ENCODE measurements around the gene CLASP2.
"Not testable (repeated sequence)": the region's sequence is repeated elsewhere in the genome, so short reads cannot be mapped to it uniquely, and the experiment has no call there.

The CLASP2 gene

DNA sequence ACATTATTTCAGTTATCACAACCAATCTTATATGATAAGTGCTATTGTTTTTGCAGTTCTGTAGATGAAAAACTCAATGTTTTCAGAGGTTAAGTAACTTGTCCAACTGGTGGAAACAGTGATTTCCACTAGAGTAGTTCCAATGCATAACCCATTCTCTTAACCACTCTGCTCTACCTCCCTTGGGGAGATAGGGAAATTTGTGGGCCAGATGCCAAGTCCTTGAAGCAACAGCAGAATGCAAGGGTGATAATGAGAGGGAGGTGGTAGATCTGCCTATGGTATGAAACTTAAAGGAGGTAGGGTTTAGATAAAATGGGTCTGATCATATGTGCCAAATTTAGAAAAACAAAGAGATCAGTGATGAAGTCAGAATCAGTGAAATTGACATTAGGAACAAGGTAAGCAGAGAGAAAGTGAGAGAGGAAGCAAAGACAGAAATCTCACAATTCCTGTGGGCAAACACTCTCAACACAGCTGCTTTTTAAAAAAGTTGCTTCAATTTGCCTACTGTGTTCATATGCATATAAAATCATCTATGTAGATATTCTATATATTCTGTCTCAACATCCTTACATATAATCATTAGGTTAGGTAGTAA, 227.3 kb downstream of the CLASP2 start:
- no peak overlapping the region for H3K27ac ChIP-seq (ENCODE audit: low read length)
- H3K36me3 ChIP-seq (ENCODE audit: control insufficient read depth in 1 of 2, insufficient read depth in 2 of 2, low read length in 2 of 2): no peaks in the 10 kb centered on the region
- H3K9me3 ChIP-seq (ENCODE audit: control insufficient read depth in 1 of 2, low read length in 2 of 2): no peaks in the 10 kb centered on the region
- H3K27me3 ChIP-seq (ENCODE audit: low read depth, low read length): no peaks in the 10 kb centered on the region
- no peak overlapping the region for H3K4me3 ChIP-seq (ENCODE audit: low read depth in 1 of 2, low read length in 2 of 2)
- H3K4me1 ChIP-seq (ENCODE audit: control insufficient read depth in 1 of 2, insufficient read depth in 2 of 2, low read length in 2 of 2): no peaks in the 10 kb centered on the region

DNA sequence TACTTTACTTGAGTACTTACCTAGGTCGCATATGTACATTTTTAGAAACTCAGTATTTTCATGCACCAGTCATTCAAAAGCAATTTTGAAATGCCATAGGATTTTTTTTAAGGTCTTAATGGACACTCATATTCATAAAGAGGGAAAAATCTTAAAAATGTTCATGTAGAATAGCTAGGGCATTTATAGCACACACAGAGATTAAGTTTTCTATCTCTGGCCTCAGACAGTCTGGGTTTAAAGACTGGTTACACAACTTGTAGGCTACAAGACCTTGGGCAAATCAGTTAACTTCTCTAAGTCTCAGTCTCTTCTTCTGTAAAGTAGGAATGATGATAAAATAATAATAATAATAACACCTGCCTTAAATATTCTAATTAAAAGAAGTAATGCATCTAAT, 229.4 kb downstream of the CLASP2 start:
- Histone ChIP-seq H3K4me3 (ENCODE audit: low read depth in 1 of 2, low read length in 2 of 2) (no peak overlapping the region), H3K27me3 (ENCODE audit: low read depth, low read length) (no peaks in the 10 kb centered on the region), H3K9me3 (ENCODE audit: control insufficient read depth in 1 of 2, low read length in 2 of 2) (no peaks in the 10 kb centered on the region), H3K27ac (ENCODE audit: low read length) (no peak overlapping the region), H3K4me1 (ENCODE audit: control insufficient read depth in 1 of 2, insufficient read depth in 2 of 2, low read length in 2 of 2) (no peaks in the 10 kb centered on the region), H3K36me3 (ENCODE audit: control insufficient read depth in 1 of 2, insufficient read depth in 2 of 2, low read length in 2 of 2) (no peaks in the 10 kb centered on the region)

DNA sequence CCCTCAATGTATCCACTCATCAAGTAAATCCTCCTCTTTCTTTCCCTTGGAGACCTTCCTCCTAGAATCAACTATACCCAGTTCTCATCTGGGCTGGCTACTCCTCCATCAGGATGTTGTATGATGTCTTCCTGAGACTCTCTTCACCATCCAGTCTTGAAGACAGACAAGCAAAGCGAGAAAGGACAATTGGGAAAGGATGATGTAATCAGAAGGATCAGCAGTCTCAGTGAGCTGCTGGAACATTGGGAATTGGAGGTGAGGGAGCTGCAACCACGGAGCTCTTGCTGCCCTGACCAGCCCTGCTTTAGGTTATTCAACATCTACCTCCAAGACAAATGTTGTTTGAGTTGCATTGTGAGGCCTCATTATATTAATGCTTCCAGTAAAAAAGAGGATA, 229.8 kb downstream of the CLASP2 start:
- H3K27ac ChIP-seq (ENCODE audit: low read length): no peak overlapping the region
- H3K27me3 ChIP-seq (ENCODE audit: low read depth, low read length): no peaks in the 10 kb centered on the region
- H3K36me3 ChIP-seq (ENCODE audit: control insufficient read depth in 1 of 2, insufficient read depth in 2 of 2, low read length in 2 of 2): no peaks in the 10 kb centered on the region
- no peaks in the 10 kb centered on the region for H3K4me1 ChIP-seq (ENCODE audit: control insufficient read depth in 1 of 2, insufficient read depth in 2 of 2, low read length in 2 of 2)
- H3K9me3 ChIP-seq (ENCODE audit: control insufficient read depth in 1 of 2, low read length in 2 of 2): no peaks in the 10 kb centered on the region
- H3K4me3 ChIP-seq (ENCODE audit: low read depth in 1 of 2, low read length in 2 of 2): no peak overlapping the region

DNA sequence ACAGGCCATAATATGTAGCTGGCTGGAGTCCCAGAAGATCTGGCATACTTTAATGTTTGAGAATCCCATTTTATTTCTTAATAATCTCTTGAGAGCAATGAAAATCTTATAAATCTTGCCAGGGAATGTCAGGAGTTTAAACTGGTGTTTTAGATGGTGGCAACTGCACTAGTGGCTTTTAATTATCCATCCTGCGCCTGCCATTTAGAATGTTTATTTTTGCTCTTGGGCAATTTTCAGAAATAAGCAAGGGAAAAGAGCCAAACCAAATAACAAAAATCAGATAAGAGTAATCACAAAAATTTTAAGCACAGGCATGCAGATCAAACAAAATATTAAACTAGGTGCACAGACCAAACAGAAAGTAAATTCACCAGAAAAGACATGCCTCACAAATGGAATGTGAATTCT, 235.9 kb downstream of the CLASP2 start:
- Histone ChIP-seq H3K27me3 (ENCODE audit: low read depth, low read length) (no peaks in the 10 kb centered on the region), H3K27ac (ENCODE audit: low read length) (no peak overlapping the region), H3K4me1 (ENCODE audit: control insufficient read depth in 1 of 2, insufficient read depth in 2 of 2, low read length in 2 of 2) (peaks cover 0 to 9% of the 10 kb centered on the region in 2 donors), H3K4me3 (ENCODE audit: low read depth in 1 of 2, low read length in 2 of 2) (no peak overlapping the region), H3K36me3 (ENCODE audit: control insufficient read depth in 1 of 2, insufficient read depth in 2 of 2, low read length in 2 of 2) (no peaks in the 10 kb centered on the region), H3K9me3 (ENCODE audit: control insufficient read depth in 1 of 2, low read length in 2 of 2) (no peaks in the 10 kb centered on the region)

DNA sequence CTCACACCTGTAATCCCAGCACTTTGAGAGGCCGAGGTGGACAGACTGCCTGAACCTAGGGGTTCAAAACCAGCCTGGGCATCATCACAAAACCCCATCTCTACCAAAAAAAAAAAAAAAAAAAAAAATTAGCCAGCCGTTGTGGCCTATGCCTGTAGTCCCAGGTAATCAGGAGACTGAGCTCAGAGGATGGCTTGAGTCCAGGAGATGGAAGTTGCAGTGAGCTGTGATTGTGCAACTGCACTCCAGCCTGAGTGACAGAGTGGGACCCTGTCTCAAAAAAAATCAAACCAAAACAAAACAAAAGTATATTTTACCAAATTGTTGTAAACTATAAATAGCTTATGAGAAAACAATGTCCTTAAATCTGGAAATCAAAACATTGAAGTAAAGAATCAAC, 243.2 kb downstream of the CLASP2 start:
- no peaks in the 10 kb centered on the region for H3K36me3 ChIP-seq (ENCODE audit: control insufficient read depth in 1 of 2, insufficient read depth in 2 of 2, low read length in 2 of 2)
- no peak overlapping the region for H3K4me3 ChIP-seq (ENCODE audit: low read depth in 1 of 2, low read length in 2 of 2)
- no peaks in the 10 kb centered on the region for H3K27me3 ChIP-seq (ENCODE audit: low read depth, low read length)
- no peak overlapping the region for H3K27ac ChIP-seq (ENCODE audit: low read length)
- no peaks in the 10 kb centered on the region for H3K9me3 ChIP-seq (ENCODE audit: control insufficient read depth in 1 of 2, low read length in 2 of 2)
- H3K4me1 ChIP-seq (ENCODE audit: control insufficient read depth in 1 of 2, insufficient read depth in 2 of 2, low read length in 2 of 2): no peaks in the 10 kb centered on the region

DNA sequence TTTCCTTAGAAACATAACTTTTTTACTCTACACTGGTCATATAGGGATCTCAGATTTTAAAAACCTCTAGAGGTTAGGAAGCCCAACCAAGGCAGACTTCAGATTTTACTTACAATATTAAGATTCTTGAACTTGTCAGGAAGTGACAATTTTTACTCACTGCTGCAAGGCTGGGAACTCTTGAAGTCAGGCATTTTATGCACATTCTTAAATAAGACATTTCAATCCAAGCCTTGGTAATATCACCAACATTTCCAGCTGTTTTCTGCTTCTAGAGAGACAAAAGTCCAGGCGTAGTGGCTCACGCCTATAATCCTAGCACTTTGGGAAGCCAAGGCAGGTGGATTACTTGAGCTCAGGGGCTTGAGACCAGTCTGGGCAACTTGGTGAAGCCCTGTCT, 244.2 kb downstream of the CLASP2 start:
- Histone ChIP-seq H3K36me3 (ENCODE audit: control insufficient read depth in 1 of 2, insufficient read depth in 2 of 2, low read length in 2 of 2) (no peaks in the 10 kb centered on the region), H3K27ac (ENCODE audit: low read length) (no peak overlapping the region), H3K4me3 (ENCODE audit: low read depth in 1 of 2, low read length in 2 of 2) (no peak overlapping the region), H3K4me1 (ENCODE audit: control insufficient read depth in 1 of 2, insufficient read depth in 2 of 2, low read length in 2 of 2) (no peaks in the 10 kb centered on the region), H3K27me3 (ENCODE audit: low read depth, low read length) (no peaks in the 10 kb centered on the region), H3K9me3 (ENCODE audit: control insufficient read depth in 1 of 2, low read length in 2 of 2) (no peaks in the 10 kb centered on the region)

DNA sequence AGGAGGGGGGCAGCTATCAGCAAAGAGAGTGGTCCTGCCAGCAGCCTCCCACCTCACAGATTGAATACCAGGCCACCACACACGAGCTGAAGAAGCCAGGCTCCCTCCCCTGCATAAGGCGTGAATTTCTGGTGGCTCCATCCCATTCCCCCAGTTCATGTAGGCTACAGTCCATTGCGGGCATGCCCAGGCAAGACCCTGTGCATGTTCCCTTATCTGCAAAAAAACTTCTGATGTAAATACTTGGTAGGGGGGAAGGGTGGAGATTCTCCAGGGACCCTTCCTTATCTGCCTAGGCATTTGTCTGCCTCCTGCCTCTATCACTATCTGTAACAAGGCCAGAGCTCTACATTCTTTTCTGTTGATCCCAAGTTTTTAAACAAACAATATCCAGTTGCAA, 250.3 kb downstream of the CLASP2 start:
- H3K4me1 ChIP-seq (ENCODE audit: control insufficient read depth in 1 of 2, insufficient read depth in 2 of 2, low read length in 2 of 2): no peaks in the 10 kb centered on the region
- no peaks in the 10 kb centered on the region for H3K36me3 ChIP-seq (ENCODE audit: control insufficient read depth in 1 of 2, insufficient read depth in 2 of 2, low read length in 2 of 2)
- H3K27ac ChIP-seq (ENCODE audit: low read length): no peak overlapping the region
- no peak overlapping the region for H3K4me3 ChIP-seq (ENCODE audit: low read depth in 1 of 2, low read length in 2 of 2)
- peaks cover 0 to 4% of the 10 kb centered on the region in 2 donors for H3K9me3 ChIP-seq (ENCODE audit: control insufficient read depth in 1 of 2, low read length in 2 of 2)
- no peaks in the 10 kb centered on the region for H3K27me3 ChIP-seq (ENCODE audit: low read depth, low read length)

DNA sequence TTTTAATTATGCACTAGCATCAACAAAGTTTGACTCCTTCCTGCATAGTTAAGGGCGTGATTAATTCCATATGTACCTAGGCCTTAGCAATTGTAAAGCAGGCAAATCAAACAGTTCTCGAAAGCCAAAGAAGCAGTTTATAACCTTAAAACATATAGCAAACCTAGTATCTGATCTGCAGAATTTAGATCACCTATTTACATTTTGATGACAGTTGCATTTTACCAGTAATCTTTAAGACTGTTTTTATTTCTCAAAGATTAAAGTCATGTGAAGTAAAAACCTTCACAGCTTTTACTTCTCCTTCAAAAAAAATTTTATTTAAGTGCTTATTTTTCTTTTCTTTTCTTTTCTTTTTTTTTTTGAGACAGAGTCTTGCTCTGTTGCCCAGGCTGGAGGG, 257.0 kb downstream of the CLASP2 start:
- no peaks in the 10 kb centered on the region for H3K4me1 ChIP-seq (ENCODE audit: control insufficient read depth in 1 of 2, insufficient read depth in 2 of 2, low read length in 2 of 2)
- peaks cover 0 to 6% of the 10 kb centered on the region in 2 donors for H3K36me3 ChIP-seq (ENCODE audit: control insufficient read depth in 1 of 2, insufficient read depth in 2 of 2, low read length in 2 of 2)
- H3K27me3 ChIP-seq (ENCODE audit: low read depth, low read length): no peaks in the 10 kb centered on the region
- H3K9me3 ChIP-seq (ENCODE audit: control insufficient read depth in 1 of 2, low read length in 2 of 2): peaks cover 6 to 10% of the 10 kb centered on the region in 2 donors
- H3K27ac ChIP-seq (ENCODE audit: low read length): no peak overlapping the region
- H3K4me3 ChIP-seq (ENCODE audit: low read depth in 1 of 2, low read length in 2 of 2): no peak overlapping the region

DNA sequence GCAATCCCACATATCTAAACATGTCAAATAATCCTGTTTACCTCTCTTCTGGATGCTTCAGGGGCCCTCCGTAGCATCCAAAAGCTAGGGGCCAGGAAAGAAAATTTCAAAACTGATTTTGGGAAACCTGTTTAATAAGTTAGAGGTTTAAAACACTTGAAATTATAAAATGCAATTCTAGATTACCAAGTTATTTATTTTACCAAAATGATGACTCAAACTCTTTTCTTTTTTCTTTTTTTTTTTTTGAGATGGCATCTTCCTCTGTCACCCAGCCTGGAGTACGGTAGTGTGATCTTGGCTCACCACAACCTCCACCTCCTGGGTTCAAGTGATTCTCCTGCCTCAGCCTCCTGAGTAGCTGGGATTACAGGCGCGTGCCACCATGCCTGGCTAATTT, 258.5 kb downstream of the CLASP2 start:
- not testable (repeated sequence) for H3K4me3 ChIP-seq (ENCODE audit: low read depth in 1 of 2, low read length in 2 of 2); H3K36me3 ChIP-seq (ENCODE audit: control insufficient read depth in 1 of 2, insufficient read depth in 2 of 2, low read length in 2 of 2); H3K27me3 ChIP-seq (ENCODE audit: low read depth, low read length); H3K27ac ChIP-seq (ENCODE audit: low read length); H3K4me1 ChIP-seq (ENCODE audit: control insufficient read depth in 1 of 2, insufficient read depth in 2 of 2, low read length in 2 of 2)
- peaks cover 6 to 10% of the 10 kb centered on the region in 2 donors for H3K9me3 ChIP-seq (ENCODE audit: control insufficient read depth in 1 of 2, low read length in 2 of 2)

DNA sequence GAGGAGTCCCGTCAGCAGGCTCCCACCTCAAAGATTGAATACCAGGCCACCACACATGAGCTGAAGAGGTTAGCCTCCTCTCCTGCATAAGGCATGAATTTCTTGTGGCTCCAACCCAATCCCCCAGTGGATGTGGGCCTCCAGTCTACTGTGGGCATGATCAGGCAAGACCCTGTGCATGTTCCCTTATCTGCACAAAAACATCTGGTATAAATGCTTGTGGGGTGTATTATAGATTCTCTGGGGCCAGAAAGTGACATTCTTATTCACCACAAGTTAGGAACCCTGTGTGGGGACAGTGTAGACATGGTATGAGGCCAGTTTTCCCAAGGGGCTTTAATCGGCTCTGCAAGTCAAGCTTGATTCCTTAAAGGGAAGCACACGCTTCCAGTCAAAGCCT, 259.6 kb downstream of the CLASP2 start:
- no peak overlapping the region for H3K27ac ChIP-seq (ENCODE audit: low read length)
- peaks cover 6 to 10% of the 10 kb centered on the region in 2 donors for H3K9me3 ChIP-seq (ENCODE audit: control insufficient read depth in 1 of 2, low read length in 2 of 2)
- H3K4me3 ChIP-seq (ENCODE audit: low read depth in 1 of 2, low read length in 2 of 2): no peak overlapping the region
- H3K4me1 ChIP-seq (ENCODE audit: control insufficient read depth in 1 of 2, insufficient read depth in 2 of 2, low read length in 2 of 2): no peaks in the 10 kb centered on the region
- H3K27me3 ChIP-seq (ENCODE audit: low read depth, low read length): no peaks in the 10 kb centered on the region
- H3K36me3 ChIP-seq (ENCODE audit: control insufficient read depth in 1 of 2, insufficient read depth in 2 of 2, low read length in 2 of 2): peaks cover 0 to 6% of the 10 kb centered on the region in 2 donors

DNA sequence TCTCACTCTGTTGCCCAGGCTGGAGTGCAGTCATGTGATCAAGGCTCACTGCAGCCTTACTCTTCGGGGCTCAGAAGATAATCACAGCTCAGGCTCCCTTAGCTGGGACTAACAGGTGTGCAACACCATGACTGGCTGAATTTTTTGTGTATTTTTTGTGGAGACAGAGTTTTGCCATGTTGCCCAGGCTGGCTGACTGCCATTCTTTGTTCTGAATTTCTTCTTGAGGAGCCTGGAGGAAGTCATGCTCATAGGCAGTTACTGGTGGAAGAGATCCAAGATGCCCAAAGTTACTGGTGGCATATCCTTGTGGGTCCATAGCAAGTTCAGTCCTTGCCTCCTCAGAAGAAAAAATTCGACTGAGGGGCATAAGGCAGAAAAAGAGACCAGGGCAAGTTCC, 261.3 kb downstream of the CLASP2 start:
- Histone ChIP-seq H3K4me3 (ENCODE audit: low read depth in 1 of 2, low read length in 2 of 2) (no peak overlapping the region), H3K9me3 (ENCODE audit: control insufficient read depth in 1 of 2, low read length in 2 of 2) (peaks cover 6 to 10% of the 10 kb centered on the region in 2 donors), H3K36me3 (ENCODE audit: control insufficient read depth in 1 of 2, insufficient read depth in 2 of 2, low read length in 2 of 2) (peaks cover 0 to 6% of the 10 kb centered on the region in 2 donors)

DNA sequence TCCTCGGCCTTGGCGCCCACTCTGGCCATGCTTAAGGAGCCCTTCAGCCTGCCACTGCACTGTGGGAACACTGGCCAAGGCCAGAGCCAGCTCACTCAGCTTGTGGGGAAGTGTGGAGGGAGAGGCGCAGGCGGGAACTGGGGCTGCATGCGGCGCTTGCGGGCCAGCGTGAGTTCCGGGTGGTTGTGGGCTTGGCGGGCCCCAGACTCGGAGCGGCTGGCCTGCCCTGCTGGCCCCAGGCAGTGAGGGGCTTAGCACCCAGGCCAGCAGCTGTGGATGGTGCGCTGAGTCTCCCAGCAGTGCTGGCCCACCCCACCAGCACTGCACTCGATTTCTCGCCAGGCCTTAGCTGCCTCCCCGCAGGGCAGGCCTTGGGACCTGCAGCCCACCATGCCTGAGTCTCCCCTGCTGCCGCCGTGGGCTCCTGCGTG, 264.7 kb downstream of the CLASP2 start:
- no peaks in the 10 kb centered on the region for H3K27me3 ChIP-seq (ENCODE audit: low read depth, low read length)
- peaks cover 3% of the 10 kb centered on the region in 2 donors for H3K9me3 ChIP-seq (ENCODE audit: control insufficient read depth in 1 of 2, low read length in 2 of 2)
- H3K4me1 ChIP-seq (ENCODE audit: control insufficient read depth in 1 of 2, insufficient read depth in 2 of 2, low read length in 2 of 2): no peaks in the 10 kb centered on the region
- peaks cover 0 to 3% of the 10 kb centered on the region in 2 donors for H3K36me3 ChIP-seq (ENCODE audit: control insufficient read depth in 1 of 2, insufficient read depth in 2 of 2, low read length in 2 of 2)
- no peak overlapping the region for H3K27ac ChIP-seq (ENCODE audit: low read length)
- H3K4me3 ChIP-seq (ENCODE audit: low read depth in 1 of 2, low read length in 2 of 2): no peak overlapping the region

More for the DNA sequence above, 261.3 kb downstream of the CLASP2 start:
- Histone ChIP-seq H3K4me1 (ENCODE audit: control insufficient read depth in 1 of 2, insufficient read depth in 2 of 2, low read length in 2 of 2) (no peaks in the 10 kb centered on the region), H3K27me3 (ENCODE audit: low read depth, low read length) (no peaks in the 10 kb centered on the region), H3K27ac (ENCODE audit: low read length) (no peak overlapping the region)
